Liver (tissue), 3 donors: ENCODE measurements around the gene UBE2D2.

Experiments used
- FOXA1 ChIP-seq: IDR thresholded peaks from 2 replicates; pipeline ENCODE4 v1.6.1; 2016; ENCODE audit warnings: antibody characterized with exemption
- HNF4A ChIP-seq, 2 donors: conservative IDR thresholded peaks; 2 replicates each; pipeline ENCODE4 v1.6.1; 2016; ENCODE audit warnings: antibody characterized with exemption in 2 of 2, mild to moderate bottlenecking in 2 of 2
- RAD21 ChIP-seq, 2 donors: IDR thresholded peaks; 2 replicates each; pipeline ENCODE4 v1.6.1; 2016; ENCODE audit warnings: antibody characterized with exemption in 2 of 2, mild to moderate bottlenecking in 2 of 2
- RXRA ChIP-seq, 2 donors: IDR thresholded peaks; 2 replicates each; pipeline ENCODE4 v1.6.1; 2017 to 2018; ENCODE audit warnings: antibody characterized with exemption in 2 of 2, mild to moderate bottlenecking in 1 of 2
- SP1 ChIP-seq: IDR thresholded peaks from 2 replicates; pipeline ENCODE4 v1.6.1; 2018; ENCODE audit warnings: antibody characterized with exemption, mild to moderate bottlenecking
- TAF1 ChIP-seq: conservative IDR thresholded peaks from 2 replicates; pipeline ENCODE4 v1.6.1; 2016; ENCODE audit warnings: antibody characterized with exemption, mild to moderate bottlenecking
- YY1 ChIP-seq: IDR thresholded peaks from 2 replicates; pipeline ENCODE4 v1.6.1; 2016; ENCODE audit warnings: antibody characterized with exemption, mild to moderate bottlenecking
- TF ChIP-seq, protein P1 (sequence below): fragments of 150-350 bp; IDR thresholded peaks from 2 replicates; pipeline ENCODE4 v1.5.1; 2017; ENCODE audit warnings: improper control_type of control experiment, low read depth, low read length; ENCODE audit not compliant: missing input control
- TF ChIP-seq, protein P2 (sequence below): IDR thresholded peaks from 2 replicates; pipeline ENCODE4 v1.6.1; 2016; ENCODE audit warnings: antibody characterized with exemption
- TF ChIP-seq, protein P3 (sequence below): IDR thresholded peaks from 2 replicates; pipeline ENCODE4 v1.6.1; 2016; ENCODE audit warnings: antibody characterized with exemption
- donor health status: healthy.
- donor health status: healthy.

DNA sequence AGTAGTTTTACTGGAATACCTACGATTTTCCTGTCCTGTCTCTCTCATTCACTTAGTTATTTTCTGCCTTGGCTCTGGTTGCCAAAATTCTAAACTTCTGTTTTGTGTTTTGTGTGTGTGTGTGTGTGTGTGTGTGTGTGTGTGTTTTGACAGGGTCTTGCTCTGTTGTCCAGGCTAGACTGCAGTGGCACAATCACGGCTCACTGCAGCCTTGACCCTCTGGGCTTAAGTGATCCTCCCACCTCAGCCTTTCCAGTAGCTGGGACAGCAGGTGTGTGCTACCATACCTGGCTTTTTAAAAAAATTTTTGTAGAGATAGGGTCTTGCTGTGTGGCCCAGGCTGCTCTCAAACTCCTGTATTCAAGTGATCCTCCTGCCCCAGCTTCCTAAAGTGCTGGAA is 17.2 kb downstream of the UBE2D2 start:
- TF ChIP-seq, protein P1, sequence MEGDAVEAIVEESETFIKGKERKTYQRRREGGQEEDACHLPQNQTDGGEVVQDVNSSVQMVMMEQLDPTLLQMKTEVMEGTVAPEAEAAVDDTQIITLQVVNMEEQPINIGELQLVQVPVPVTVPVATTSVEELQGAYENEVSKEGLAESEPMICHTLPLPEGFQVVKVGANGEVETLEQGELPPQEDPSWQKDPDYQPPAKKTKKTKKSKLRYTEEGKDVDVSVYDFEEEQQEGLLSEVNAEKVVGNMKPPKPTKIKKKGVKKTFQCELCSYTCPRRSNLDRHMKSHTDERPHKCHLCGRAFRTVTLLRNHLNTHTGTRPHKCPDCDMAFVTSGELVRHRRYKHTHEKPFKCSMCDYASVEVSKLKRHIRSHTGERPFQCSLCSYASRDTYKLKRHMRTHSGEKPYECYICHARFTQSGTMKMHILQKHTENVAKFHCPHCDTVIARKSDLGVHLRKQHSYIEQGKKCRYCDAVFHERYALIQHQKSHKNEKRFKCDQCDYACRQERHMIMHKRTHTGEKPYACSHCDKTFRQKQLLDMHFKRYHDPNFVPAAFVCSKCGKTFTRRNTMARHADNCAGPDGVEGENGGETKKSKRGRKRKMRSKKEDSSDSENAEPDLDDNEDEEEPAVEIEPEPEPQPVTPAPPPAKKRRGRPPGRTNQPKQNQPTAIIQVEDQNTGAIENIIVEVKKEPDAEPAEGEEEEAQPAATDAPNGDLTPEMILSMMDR, result no peak
- TF ChIP-seq, protein P2, sequence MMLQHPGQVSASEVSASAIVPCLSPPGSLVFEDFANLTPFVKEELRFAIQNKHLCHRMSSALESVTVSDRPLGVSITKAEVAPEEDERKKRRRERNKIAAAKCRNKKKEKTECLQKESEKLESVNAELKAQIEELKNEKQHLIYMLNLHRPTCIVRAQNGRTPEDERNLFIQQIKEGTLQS, result no peak
- TF ChIP-seq RAD21 (IDR thresholded peaks at IDR 0.05) (no peak), RXRA (IDR thresholded peaks at IDR 0.05) (no peak), TAF1 (no peak), HNF4A (conservative IDR thresholded peaks at IDR 0.05) (no peak), YY1 (no peak), FOXA1 (no peak), SP1 (no peak)
- TF ChIP-seq, protein P3, sequence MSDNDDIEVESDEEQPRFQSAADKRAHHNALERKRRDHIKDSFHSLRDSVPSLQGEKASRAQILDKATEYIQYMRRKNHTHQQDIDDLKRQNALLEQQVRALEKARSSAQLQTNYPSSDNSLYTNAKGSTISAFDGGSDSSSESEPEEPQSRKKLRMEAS, result no peak
